ENCODE results near the gene ZNF280B.

DNA sequence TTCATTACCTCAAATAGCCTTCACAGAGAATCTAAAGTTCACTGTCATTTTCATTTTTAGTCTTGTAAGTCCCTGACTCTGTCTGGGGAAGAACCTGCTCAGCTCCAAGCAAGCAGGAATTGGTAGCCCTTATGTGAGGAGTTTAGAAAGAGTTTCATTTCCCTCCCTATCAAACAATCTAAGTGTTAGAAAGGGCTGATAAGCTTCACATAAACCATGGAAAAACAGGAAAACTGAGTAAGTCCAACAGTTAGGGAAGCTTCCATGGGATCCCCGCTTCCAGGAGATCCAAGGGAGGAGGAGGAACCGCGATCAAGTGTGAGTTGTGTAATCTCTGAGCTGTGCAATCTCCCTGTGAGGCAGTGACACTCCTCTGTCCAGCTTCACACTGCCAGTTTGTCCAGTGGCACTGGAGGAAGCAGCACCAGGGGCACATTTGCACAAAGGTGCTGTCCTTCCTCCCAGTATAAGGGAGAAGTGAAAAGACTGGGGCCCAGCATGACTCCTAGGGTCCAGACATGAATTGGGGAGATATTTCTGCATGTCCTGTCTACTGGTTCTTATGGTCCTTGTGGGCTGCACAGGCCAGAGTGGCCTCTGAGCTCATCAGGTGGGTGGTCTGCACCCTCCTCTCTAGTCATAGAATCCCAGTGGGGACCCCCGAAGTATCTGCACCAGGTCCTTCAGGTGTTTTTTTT lies 46.2 kb upstream of the ZNF280B start:
- TF ChIP-seq, protein P1, sequence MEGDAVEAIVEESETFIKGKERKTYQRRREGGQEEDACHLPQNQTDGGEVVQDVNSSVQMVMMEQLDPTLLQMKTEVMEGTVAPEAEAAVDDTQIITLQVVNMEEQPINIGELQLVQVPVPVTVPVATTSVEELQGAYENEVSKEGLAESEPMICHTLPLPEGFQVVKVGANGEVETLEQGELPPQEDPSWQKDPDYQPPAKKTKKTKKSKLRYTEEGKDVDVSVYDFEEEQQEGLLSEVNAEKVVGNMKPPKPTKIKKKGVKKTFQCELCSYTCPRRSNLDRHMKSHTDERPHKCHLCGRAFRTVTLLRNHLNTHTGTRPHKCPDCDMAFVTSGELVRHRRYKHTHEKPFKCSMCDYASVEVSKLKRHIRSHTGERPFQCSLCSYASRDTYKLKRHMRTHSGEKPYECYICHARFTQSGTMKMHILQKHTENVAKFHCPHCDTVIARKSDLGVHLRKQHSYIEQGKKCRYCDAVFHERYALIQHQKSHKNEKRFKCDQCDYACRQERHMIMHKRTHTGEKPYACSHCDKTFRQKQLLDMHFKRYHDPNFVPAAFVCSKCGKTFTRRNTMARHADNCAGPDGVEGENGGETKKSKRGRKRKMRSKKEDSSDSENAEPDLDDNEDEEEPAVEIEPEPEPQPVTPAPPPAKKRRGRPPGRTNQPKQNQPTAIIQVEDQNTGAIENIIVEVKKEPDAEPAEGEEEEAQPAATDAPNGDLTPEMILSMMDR (optimal IDR thresholded peaks at IDR 0.05 in 1 of 3, IDR thresholded peaks at IDR 0.05 in 1 of 3, conservative IDR thresholded peaks at IDR 0.05 in 1 of 3; ENCODE audit: extremely low read depth in 1 of 3, insufficient read depth in 2 of 3, low read length in 3 of 3) = no peak
- TF ChIP-seq EZH2 (IDR thresholded peaks at IDR 0.05; ENCODE audit: low read length) = no peak

All from keratinocyte (primary cell).